Measurements from ENCODE around the gene PDE6C.

Gene PDE6C

GRCh38 chr10:93570383-93570782 lies 42.0 kb upstream of the PDE6C start:
- no peak for TF ChIP-seq USF1 (IDR thresholded peaks at IDR 0.05)
- TF ChIP-seq EGR1 (IDR thresholded peaks at IDR 0.05): no peak
- TF ChIP-seq MAX (IDR thresholded peaks at IDR 0.05): no peak
- TF ChIP-seq FOXM1 (IDR thresholded peaks at IDR 0.05; ENCODE audit: borderline replicate concordance, low read depth): no peak
- TF ChIP-seq TAF1 (IDR thresholded peaks at IDR 0.05; ENCODE audit: low read depth): no peak
- TF ChIP-seq EP300 (IDR thresholded peaks at IDR 0.05; ENCODE audit: borderline replicate concordance): no peak
- no peak for TF ChIP-seq CEBPB (IDR thresholded peaks at IDR 0.05)
- TF ChIP-seq REST (IDR thresholded peaks at IDR 0.05; ENCODE audit: low read depth): no peak
- no peak for TF ChIP-seq YY1 (IDR thresholded peaks at IDR 0.05; ENCODE audit: low read depth)
- TF ChIP-seq RAD21 (IDR thresholded peaks at IDR 0.05; ENCODE audit: low read depth): no peak
- no peak for TF ChIP-seq TEAD4 (IDR thresholded peaks at IDR 0.05)
- TF ChIP-seq CREB1 (IDR thresholded peaks at IDR 0.05; ENCODE audit: low read depth): no peak
- TF ChIP-seq NFIC (IDR thresholded peaks at IDR 0.05): no peak
- TF ChIP-seq TCF12 (IDR thresholded peaks at IDR 0.05; ENCODE audit: low read depth): no peak

GRCh38 chr10:93572606-93573005 lies 39.7 kb upstream of the PDE6C start:
- no peak for TF ChIP-seq CREB1 (IDR thresholded peaks at IDR 0.05; ENCODE audit: low read depth)
- TF ChIP-seq CEBPB (IDR thresholded peaks at IDR 0.05): no peak
- TF ChIP-seq TAF1 (IDR thresholded peaks at IDR 0.05; ENCODE audit: low read depth): no peak
- TF ChIP-seq EGR1 (IDR thresholded peaks at IDR 0.05): no peak
- TF ChIP-seq YY1 (IDR thresholded peaks at IDR 0.05; ENCODE audit: low read depth): no peak
- no peak for TF ChIP-seq TCF12 (IDR thresholded peaks at IDR 0.05; ENCODE audit: low read depth)
- no peak for TF ChIP-seq REST (IDR thresholded peaks at IDR 0.05; ENCODE audit: low read depth)
- no peak for TF ChIP-seq EP300 (IDR thresholded peaks at IDR 0.05; ENCODE audit: borderline replicate concordance)
- TF ChIP-seq USF1 (IDR thresholded peaks at IDR 0.05): no peak
- TF ChIP-seq FOXM1 (IDR thresholded peaks at IDR 0.05; ENCODE audit: borderline replicate concordance, low read depth): no peak
- no peak for TF ChIP-seq MAX (IDR thresholded peaks at IDR 0.05)

- TF ChIP-seq CEBPB (IDR thresholded peaks at IDR 0.05): no peak
- no peak for TF ChIP-seq TAF1 (IDR thresholded peaks at IDR 0.05; ENCODE audit: low read depth)
- TF ChIP-seq CREB1 (IDR thresholded peaks at IDR 0.05; ENCODE audit: low read depth): no peak
- TF ChIP-seq YY1 (IDR thresholded peaks at IDR 0.05; ENCODE audit: low read depth): no peak
- TF ChIP-seq RAD21 (IDR thresholded peaks at IDR 0.05; ENCODE audit: low read depth): no peak
- no peak for TF ChIP-seq REST (IDR thresholded peaks at IDR 0.05; ENCODE audit: low read depth)
- TF ChIP-seq EP300 (IDR thresholded peaks at IDR 0.05; ENCODE audit: borderline replicate concordance): no peak
- no peak for TF ChIP-seq USF1 (IDR thresholded peaks at IDR 0.05)
- TF ChIP-seq EGR1 (IDR thresholded peaks at IDR 0.05): no peak
- no peak for TF ChIP-seq MAX (IDR thresholded peaks at IDR 0.05)
- no peak for TF ChIP-seq TEAD4 (IDR thresholded peaks at IDR 0.05)
- TF ChIP-seq FOXM1 (IDR thresholded peaks at IDR 0.05; ENCODE audit: borderline replicate concordance, low read depth): no peak
- TF ChIP-seq ZBTB7A (IDR thresholded peaks at IDR 0.05; ENCODE audit: low read depth): no peak
- TF ChIP-seq TCF12 (IDR thresholded peaks at IDR 0.05; ENCODE audit: low read depth): no peak
- TF ChIP-seq NFIC (IDR thresholded peaks at IDR 0.05): no peak
Measured at GRCh38 chr10:93573051-93573909, 39.1 kb upstream of the PDE6C start.

Data from Ishikawa (cell line).